Measurements from ENCODE around the gene TAS1R2.
A peak's percentile ranks its signal among the peaks of the same experiment; 100 is the strongest.
"Not testable (repeated sequence)": the region's sequence is repeated elsewhere in the genome, so short reads cannot be mapped to it uniquely, and the experiment has no call there.

TAS1R2 gene

GRCh38 chr1:18868354-18868753 lies 8.9 kb upstream of the TAS1R2 start:
- no peak for DNase-seq

GRCh38 chr1:18866846-18867245 lies 7.4 kb upstream of the TAS1R2 start:
- no peak for DNase-seq

GRCh38 chr1:18866314-18866713 lies 6.9 kb upstream of the TAS1R2 start:
- no peak for DNase-seq

- no peak for DNase-seq
Observed at GRCh38 chr1:18865176-18865575, 5.7 kb upstream of the TAS1R2 start.

- DNase-seq, result no peak
Observed at GRCh38 chr1:18861590-18861989, 2.1 kb upstream of the TAS1R2 start.

- no peak for DNase-seq
Observed at GRCh38 chr1:18861082-18861481, 1.6 kb upstream of the TAS1R2 start.

GRCh38 chr1:18858070-18858688 lies 1.3 kb downstream of the TAS1R2 start:
- DNase-seq, result no peak

- no peak for DNase-seq
Observed at GRCh38 chr1:18856435-18856834, 3.0 kb downstream of the TAS1R2 start.

- no peak for DNase-seq
Observed at GRCh38 chr1:18855573-18855972, 3.9 kb downstream of the TAS1R2 start.

- DNase-seq, result no peak
Observed at GRCh38 chr1:18854331-18855025, 5.0 kb downstream of the TAS1R2 start.

GRCh38 chr1:18852501-18852900 lies 7.0 kb downstream of the TAS1R2 start:
- DNase-seq, result no peak

GRCh38 chr1:18849261-18849711 lies 10.2 kb downstream of the TAS1R2 start:
- no peak for DNase-seq

- DNase-seq, result not testable (repeated sequence)
Observed at GRCh38 chr1:18847723-18848122, 11.7 kb downstream of the TAS1R2 start.

GRCh38 chr1:18840145-18840544 lies 19.3 kb downstream of the TAS1R2 start:
- no peak for DNase-seq

- DNase-seq, result no peak
Observed at GRCh38 chr1:18836654-18837053, 22.8 kb downstream of the TAS1R2 start.

GRCh38 chr1:18832319-18832718 lies 27.1 kb downstream of the TAS1R2 start:
- DNase-seq, result not testable (repeated sequence)

GRCh38 chr1:18831656-18832055 lies 27.8 kb downstream of the TAS1R2 start:
- no peak for DNase-seq

- DNase-seq, result no peak
Observed at GRCh38 chr1:18830596-18830995, 28.9 kb downstream of the TAS1R2 start.

- DNase-seq, result no peak
Observed at GRCh38 chr1:18829671-18830070, 29.8 kb downstream of the TAS1R2 start.

- no peak for DNase-seq
Observed at GRCh38 chr1:18828224-18828623, 31.2 kb downstream of the TAS1R2 start.

GRCh38 chr1:18823438-18823837 lies 36.0 kb downstream of the TAS1R2 start:
- no peak for DNase-seq

GRCh38 chr1:18820791-18821641 lies 38.4 kb downstream of the TAS1R2 start:
- peak; percentile 38 for DNase-seq

GRCh38 chr1:18819986-18820790 lies 39.3 kb downstream of the TAS1R2 start:
- no peak for DNase-seq
